ENCODE measurements around the gene DLG5.

The DLG5 gene

GRCh38 chr10:77756319-77757232, 170.0 kb downstream of the DLG5 start:
- Histone ChIP-seq H3K4me2 (ENCODE audit: low read depth, low read length, poor library complexity, severe bottlenecking) (no peak overlapping the region), H3K9me3 (ENCODE audit: insufficient read depth, low read depth, low read length) (no peaks in the 10 kb centered on the region), H3K27me3 (ENCODE audit: insufficient read depth, low read length, poor library complexity, severe bottlenecking) (no peaks in the 10 kb centered on the region), H4K20me1 (ENCODE audit: insufficient read depth, low read length, poor library complexity, severe bottlenecking) (no peaks in the 10 kb centered on the region), H3K79me2 (ENCODE audit: insufficient read depth, low read length) (no peaks in the 10 kb centered on the region), H3K36me3 (ENCODE audit: insufficient read depth, low read length) (no peaks in the 10 kb centered on the region), H3K9me2 (replicated peaks; ENCODE audit: low read depth, low read length) (no peaks in the 10 kb centered on the region), H3F3A (ENCODE audit: low read depth) (no peaks in the 10 kb centered on the region), H3K4me1 (ENCODE audit: insufficient read depth, low read length, poor library complexity, severe bottlenecking) (no peaks in the 10 kb centered on the region), H3K4me3 (ENCODE audit: low read length, poor library complexity, severe bottlenecking) (no peak overlapping the region), H3K9ac (ENCODE audit: low read depth, low read length, poor library complexity, severe bottlenecking) (no peak overlapping the region), H2AFZ (ENCODE audit: low read length) (no peak overlapping the region)
- no peak for TF ChIP-seq EZH2phosphoT487 (IDR thresholded peaks at IDR 0.05; ENCODE audit: borderline replicate concordance)
- TF ChIP-seq CTCF (conservative IDR thresholded peaks at IDR 0.05; ENCODE audit: low read length), result peak; percentile 94

GRCh38 chr10:77746047-77746707, 180.4 kb downstream of the DLG5 start:
- no peak overlapping the region for H2AFZ ChIP-seq (ENCODE audit: low read length)
- H3K9ac ChIP-seq (ENCODE audit: low read depth, low read length, poor library complexity, severe bottlenecking), result no peak overlapping the region
- no peaks in the 10 kb centered on the region for H3F3A ChIP-seq (ENCODE audit: low read depth)
- H3K79me2 ChIP-seq (ENCODE audit: insufficient read depth, low read length), result no peaks in the 10 kb centered on the region
- H3K4me3 ChIP-seq (ENCODE audit: low read length, poor library complexity, severe bottlenecking), result no peak overlapping the region
- H3K4me1 ChIP-seq (ENCODE audit: insufficient read depth, low read length, poor library complexity, severe bottlenecking), result no peaks in the 10 kb centered on the region
- no peaks in the 10 kb centered on the region for H3K36me3 ChIP-seq (ENCODE audit: insufficient read depth, low read length)
- no peak overlapping the region for H3K4me2 ChIP-seq (ENCODE audit: low read depth, low read length, poor library complexity, severe bottlenecking)
- H3K9me3 ChIP-seq (ENCODE audit: insufficient read depth, low read depth, low read length), result 0 out of 2 replicates have a peak, but pooled peaks cover 5% of the 10 kb centered on the region
- TF ChIP-seq CTCF (conservative IDR thresholded peaks at IDR 0.05; ENCODE audit: low read length) (no peak), EZH2phosphoT487 (IDR thresholded peaks at IDR 0.05; ENCODE audit: borderline replicate concordance) (no peak)
- H4K20me1 ChIP-seq (ENCODE audit: insufficient read depth, low read length, poor library complexity, severe bottlenecking), result no peaks in the 10 kb centered on the region
- H3K9me2 ChIP-seq (replicated peaks; ENCODE audit: low read depth, low read length), result no peaks in the 10 kb centered on the region
- H3K27me3 ChIP-seq (ENCODE audit: insufficient read depth, low read length, poor library complexity, severe bottlenecking), result no peaks in the 10 kb centered on the region

GRCh38 chr10:77744245-77744644, 182.3 kb downstream of the DLG5 start:
- Histone ChIP-seq H3K4me3 (ENCODE audit: low read length, poor library complexity, severe bottlenecking) (no peak overlapping the region), H3K9me3 (ENCODE audit: insufficient read depth, low read depth, low read length) (no peaks in the 10 kb centered on the region; the same call in 1 of the 2 replicates), H3K4me1 (ENCODE audit: insufficient read depth, low read length, poor library complexity, severe bottlenecking) (no peaks in the 10 kb centered on the region), H3K27me3 (ENCODE audit: insufficient read depth, low read length, poor library complexity, severe bottlenecking) (no peaks in the 10 kb centered on the region), H2AFZ (ENCODE audit: low read length) (no peak overlapping the region), H3K9ac (ENCODE audit: low read depth, low read length, poor library complexity, severe bottlenecking) (no peak overlapping the region), H3F3A (ENCODE audit: low read depth) (no peaks in the 10 kb centered on the region), H3K4me2 (ENCODE audit: low read depth, low read length, poor library complexity, severe bottlenecking) (no peak overlapping the region), H3K36me3 (ENCODE audit: insufficient read depth, low read length) (no peaks in the 10 kb centered on the region), H3K9me2 (replicated peaks; ENCODE audit: low read depth, low read length) (no peaks in the 10 kb centered on the region), H3K79me2 (ENCODE audit: insufficient read depth, low read length) (no peaks in the 10 kb centered on the region), H4K20me1 (ENCODE audit: insufficient read depth, low read length, poor library complexity, severe bottlenecking) (no peaks in the 10 kb centered on the region)
- no peak for TF ChIP-seq CTCF (conservative IDR thresholded peaks at IDR 0.05; ENCODE audit: low read length)
- TF ChIP-seq EZH2phosphoT487 (IDR thresholded peaks at IDR 0.05; ENCODE audit: borderline replicate concordance), result no peak

Data from Loucy (cell line).